Osteoblast (primary cell): Measurements from ENCODE around the gene COL4A5. TPM values are rescaled to one million over a fixed set of nuclear protein-coding genes. Genes with fewer than 3 reads are reported as not detected.

Experiments
- DNase-seq: peaks from one replicate; pipeline ENCODE4 v3.0.0; 2011; ENCODE audit warnings: low spot score, mixed read lengths; ENCODE audit not compliant: insufficient read length; ENCODE audit errors: missing footprints
- H2AFZ ChIP-seq: 2 replicates; pipeline ENCODE4 v1.6.0; 2011; ENCODE audit warnings: mild to moderate bottlenecking, low read length
- H3K27ac ChIP-seq: 2 replicates; pipeline ENCODE4 v1.5.1; 2011; ENCODE audit warnings: mild to moderate bottlenecking, low read depth, low read length, moderate library complexity
- H3K27me3 ChIP-seq: 2 replicates; pipeline ENCODE4 v1.6.0; 2012; ENCODE audit warnings: mild to moderate bottlenecking, control low read depth, inconsistent platforms, low read length, moderate library complexity; ENCODE audit not compliant: insufficient read depth
- H3K36me3 ChIP-seq: 2 replicates; pipeline ENCODE4 v1.5.1; 2011; ENCODE audit warnings: mild to moderate bottlenecking, low read length, control low read depth, moderate library complexity; ENCODE audit not compliant: insufficient read depth
- H3K4me1 ChIP-seq: 2 replicates; pipeline ENCODE4 v1.5.1; 2011; ENCODE audit warnings: mild to moderate bottlenecking, low read length, control low read depth, moderate library complexity; ENCODE audit not compliant: insufficient read depth
- H3K4me2 ChIP-seq: 2 replicates; pipeline ENCODE4 v1.6.0; 2011; ENCODE audit warnings: mild to moderate bottlenecking, low read length; ENCODE audit not compliant: insufficient read depth
- H3K4me3 ChIP-seq: fragments of 200-600 bp; sonication (generic); 3 replicates; pipeline ENCODE4 v1.5.1; 2012; ENCODE audit warnings: mild to moderate bottlenecking, low read length, inconsistent platforms; ENCODE audit not compliant: insufficient read depth
- H3K79me2 ChIP-seq: 2 replicates; pipeline ENCODE4 v1.6.0; 2012; ENCODE audit warnings: mild to moderate bottlenecking, low read length, control low read depth, inconsistent platforms; ENCODE audit not compliant: insufficient read depth
- H3K9me3 ChIP-seq: 2 replicates; pipeline ENCODE4 v1.5.1; 2011; ENCODE audit warnings: low read depth, low read length, control low read depth
- H4K20me1 ChIP-seq: 2 replicates; pipeline ENCODE4 v1.6.0; 2012; ENCODE audit warnings: mild to moderate bottlenecking, low read length, control low read depth; ENCODE audit not compliant: insufficient read depth
- total RNA-seq: library from RNA; depleted of rRNA; stranded (reverse); fragments of >200 nt; gene quantifications from 2 replicates; pipeline ENCODE4 v1.2.3, GENCODE V29; 2012
- TF ChIP-seq, protein P1 (sequence below): IDR thresholded peaks from 2 replicates; pipeline ENCODE4 v1.5.1; 2011; ENCODE audit warnings: mild to moderate bottlenecking, low read depth, low read length, moderate library complexity; ENCODE audit errors: extremely low read depth

COL4A5 gene
- total RNA-seq, 1 donor, result 0.36 TPM

DNA sequence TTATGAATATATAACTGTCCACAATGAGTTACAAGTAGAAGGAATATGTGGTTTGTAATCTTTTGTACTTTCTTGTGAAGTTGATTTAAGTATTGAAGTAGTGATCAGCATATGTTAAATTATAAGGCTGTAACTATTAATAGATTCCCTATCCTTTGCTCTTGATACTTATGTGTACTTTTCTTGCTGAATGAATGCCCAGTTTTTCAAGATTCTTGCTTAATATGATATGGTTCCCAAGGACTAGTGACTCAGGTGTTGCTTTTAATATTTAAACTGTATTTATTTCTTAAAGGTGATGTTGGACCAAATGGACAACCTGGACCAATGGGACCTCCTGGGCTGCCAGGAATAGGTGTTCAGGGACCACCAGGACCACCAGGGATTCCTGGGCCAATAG is 175.0 kb downstream of the COL4A5 start:
- Histone ChIP-seq H3K9me3 (no peaks in the 10 kb centered on the region), H2AFZ (no peak overlapping the region), H3K4me3 (no peak overlapping the region), H3K4me2 (no peak overlapping the region), H3K4me1 (no peaks in the 10 kb centered on the region), H3K36me3 (no peaks in the 10 kb centered on the region), H3K79me2 (no peaks in the 10 kb centered on the region), H3K27ac (no peak overlapping the region), H3K27me3 (no peaks in the 10 kb centered on the region), H4K20me1 (no peaks in the 10 kb centered on the region)
- TF ChIP-seq, protein P1, sequence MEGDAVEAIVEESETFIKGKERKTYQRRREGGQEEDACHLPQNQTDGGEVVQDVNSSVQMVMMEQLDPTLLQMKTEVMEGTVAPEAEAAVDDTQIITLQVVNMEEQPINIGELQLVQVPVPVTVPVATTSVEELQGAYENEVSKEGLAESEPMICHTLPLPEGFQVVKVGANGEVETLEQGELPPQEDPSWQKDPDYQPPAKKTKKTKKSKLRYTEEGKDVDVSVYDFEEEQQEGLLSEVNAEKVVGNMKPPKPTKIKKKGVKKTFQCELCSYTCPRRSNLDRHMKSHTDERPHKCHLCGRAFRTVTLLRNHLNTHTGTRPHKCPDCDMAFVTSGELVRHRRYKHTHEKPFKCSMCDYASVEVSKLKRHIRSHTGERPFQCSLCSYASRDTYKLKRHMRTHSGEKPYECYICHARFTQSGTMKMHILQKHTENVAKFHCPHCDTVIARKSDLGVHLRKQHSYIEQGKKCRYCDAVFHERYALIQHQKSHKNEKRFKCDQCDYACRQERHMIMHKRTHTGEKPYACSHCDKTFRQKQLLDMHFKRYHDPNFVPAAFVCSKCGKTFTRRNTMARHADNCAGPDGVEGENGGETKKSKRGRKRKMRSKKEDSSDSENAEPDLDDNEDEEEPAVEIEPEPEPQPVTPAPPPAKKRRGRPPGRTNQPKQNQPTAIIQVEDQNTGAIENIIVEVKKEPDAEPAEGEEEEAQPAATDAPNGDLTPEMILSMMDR, result no peak
- no peak for DNase-seq

DNA sequence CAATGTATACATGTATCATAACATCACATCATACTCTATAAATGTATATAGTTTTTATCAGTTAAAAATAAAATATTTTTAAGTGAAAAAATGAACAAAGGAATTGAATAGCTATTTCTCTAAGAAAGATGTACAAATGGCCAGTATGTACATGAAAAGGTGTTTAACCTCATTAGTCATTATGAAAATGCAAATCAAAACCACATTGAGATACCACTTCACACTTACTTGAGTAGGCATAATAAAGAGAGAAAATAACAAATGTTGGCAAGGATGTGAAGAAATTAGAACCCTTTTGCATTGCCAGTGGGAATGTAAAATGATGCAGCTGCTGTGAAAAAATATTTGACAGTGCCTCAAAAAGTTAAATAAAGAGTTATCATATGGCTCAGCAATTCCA is 201.2 kb downstream of the COL4A5 start:
- TF ChIP-seq, protein P1, result no peak
- no peak overlapping the region for H2AFZ ChIP-seq
- DNase-seq, result no peak
- H3K4me3 ChIP-seq, result no peak overlapping the region
- no peaks in the 10 kb centered on the region for H3K36me3 ChIP-seq
- no peaks in the 10 kb centered on the region for H4K20me1 ChIP-seq
- no peaks in the 10 kb centered on the region for H3K4me1 ChIP-seq
- no peak overlapping the region for H3K27ac ChIP-seq
- no peak overlapping the region for H3K4me2 ChIP-seq
- H3K79me2 ChIP-seq, result no peaks in the 10 kb centered on the region
- H3K9me3 ChIP-seq, result peaks cover 3% of the 10 kb centered on the region
- no peaks in the 10 kb centered on the region for H3K27me3 ChIP-seq

DNA sequence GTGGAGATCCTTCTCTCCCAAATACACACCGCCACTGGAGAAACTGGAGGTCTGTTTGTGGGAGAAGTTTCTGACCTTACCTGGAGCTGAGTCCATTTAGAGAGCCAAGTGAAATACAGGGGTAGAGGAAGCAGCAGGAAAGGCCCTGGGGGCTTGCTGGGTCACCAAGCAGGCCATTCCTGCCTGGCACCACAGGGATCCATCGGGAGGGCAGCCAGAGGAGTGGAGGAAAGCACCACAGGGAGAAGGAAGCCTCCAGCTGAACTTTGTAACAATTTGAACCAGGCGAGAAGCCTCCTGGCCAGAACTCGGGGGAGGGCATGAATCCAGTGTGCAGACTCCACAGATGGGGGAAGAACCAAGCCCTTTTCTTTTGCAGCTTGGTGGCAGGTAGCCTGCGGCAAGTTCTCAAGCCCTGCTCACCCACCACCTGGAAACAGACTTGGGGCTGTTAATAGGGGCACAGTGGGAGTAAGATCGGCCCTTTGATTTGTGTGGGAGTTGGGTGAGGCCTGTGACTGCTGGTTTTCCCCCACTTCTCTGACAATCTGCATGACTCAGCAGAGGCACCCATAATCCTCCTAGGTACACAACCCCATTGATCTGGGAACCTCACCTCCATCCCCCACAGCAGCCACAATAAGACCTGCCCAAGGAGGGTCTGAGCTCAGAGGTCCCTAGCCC is 202.1 kb downstream of the COL4A5 start:
- H3K36me3 ChIP-seq, result no peaks in the 10 kb centered on the region
- H2AFZ ChIP-seq, result no peak overlapping the region
- H3K4me2 ChIP-seq, result no peak overlapping the region
- no peak for DNase-seq
- peaks cover 3% of the 10 kb centered on the region for H3K9me3 ChIP-seq
- TF ChIP-seq, protein P1, result no peak
- no peaks in the 10 kb centered on the region for H3K27me3 ChIP-seq
- H3K4me1 ChIP-seq, result no peaks in the 10 kb centered on the region
- H4K20me1 ChIP-seq, result no peaks in the 10 kb centered on the region
- no peak overlapping the region for H3K27ac ChIP-seq
- H3K79me2 ChIP-seq, result no peaks in the 10 kb centered on the region
- H3K4me3 ChIP-seq, result no peak overlapping the region

DNA sequence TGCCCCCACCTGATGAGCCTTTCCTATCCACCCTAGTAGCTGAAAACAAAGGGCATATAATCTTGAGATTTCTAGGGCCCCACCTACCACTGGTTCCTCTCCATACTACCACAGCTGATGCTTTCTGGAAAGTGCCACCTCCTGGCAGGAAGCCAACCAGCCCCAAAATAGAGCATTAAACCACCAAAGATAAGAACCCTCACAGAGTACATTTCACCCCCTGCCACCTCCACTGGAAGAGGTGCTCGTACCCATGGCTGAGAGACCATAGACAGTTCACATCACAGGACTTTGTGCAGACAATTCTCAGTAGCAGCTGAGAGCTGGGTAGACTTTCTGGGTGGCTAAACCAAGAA is 202.6 kb downstream of the COL4A5 start:
- no peaks in the 10 kb centered on the region for H3K27me3 ChIP-seq
- no peaks in the 10 kb centered on the region for H3K4me1 ChIP-seq
- H3K36me3 ChIP-seq, result no peaks in the 10 kb centered on the region
- H3K79me2 ChIP-seq, result no peaks in the 10 kb centered on the region
- DNase-seq, result no peak
- H3K27ac ChIP-seq, result no peak overlapping the region
- H2AFZ ChIP-seq, result no peak overlapping the region
- TF ChIP-seq, protein P1, result no peak
- no peaks in the 10 kb centered on the region for H4K20me1 ChIP-seq
- H3K4me3 ChIP-seq, result no peak overlapping the region
- no peak overlapping the region for H3K4me2 ChIP-seq
- peaks cover 3% of the 10 kb centered on the region for H3K9me3 ChIP-seq
